HCT116 (cell line): ENCODE measurements around the gene FAM78B. TPM values are rescaled to one million over a fixed set of nuclear protein-coding genes. Genes with fewer than 3 reads are reported as not detected.

Source experiments
- ATAC-seq: fragments of 200-7000 bp; cut with Tn5 transposase; 2 replicates; pipeline ENCODE4 v1.9.1; 2020; ENCODE audit warnings: mild to moderate bottlenecking, moderate library complexity
- BruUV-seq: library from RNA; stranded (reverse); fragments of 400-500 nt; replicated peaks from 2 replicates; lab custom pipeline; 2021; lab: Mats Ljungman, UMichigan
- CTCF ChIA-PET: fragments of 300-600 bp; sonication (Branson Sonifier 250); formaldehyde crosslinking; loops from one replicate; lab custom pipeline; 2021; ENCODE audit warnings: antibody characterized with exemption; lab: Charles Lee
- POLR2A ChIA-PET: fragments of 300-600, 350-600 bp; sonication (Branson Sonifier 250); formaldehyde crosslinking; loops from one replicate; lab custom pipeline; 2021; ENCODE audit warnings: antibody characterized with exemption; lab: Charles Lee
- RAD21 ChIA-PET, 2 experiments: fragments of 300-600 bp; sonication (Branson Sonifier 250); formaldehyde crosslinking; loops; one replicate each; lab custom pipeline; 2023; ENCODE audit warnings: low total read pairs in 2 of 2; ENCODE audit not compliant: uncharacterized antibody in 2 of 2, unreplicated experiment in 2 of 2, low non-redundant PET in 1 of 2; lab: Charles Lee
- DNase-seq: peaks from one replicate; pipeline ENCODE4 v3.0.0-alpha.2; 2010; ENCODE audit warnings: low read depth, low spot score
- H2AFZ ChIP-seq: fragments of 200-600 bp; shearing (Covaris generic), sonication (generic); 2 replicates; pipeline ENCODE4 v1.6.1; 2017; ENCODE audit warnings: low read depth, mixed run types, mixed read lengths, antibody characterized with exemption, low read length; ENCODE audit not compliant: poor library complexity, severe bottlenecking
- H3K27ac ChIP-seq: 2 replicates; pipeline ENCODE4 v1.5.1; 2012; ENCODE audit warnings: low read depth, low read length
- H3K27me3 ChIP-seq: fragments of 200-600 bp; sonication (generic); 2 replicates; pipeline ENCODE4 v1.6.1; 2016; ENCODE audit warnings: mixed run types, low read length, mixed read lengths; ENCODE audit not compliant: insufficient read depth
- H3K36me3 ChIP-seq, 2 experiments: fragments of 200-500 bp in 1 of 2; fragments of 200-600 bp in 1 of 2; sonication (Bioruptor generic) in 1 of 2; sonication (generic) in 1 of 2; 2 replicates each; pipeline versions ENCODE4 v1.5.1 to v1.6.1; 2014 to 2016; ENCODE audit warnings: low read length in 2 of 2, inconsistent platforms in 1 of 2, mixed read lengths in 1 of 2, mixed run types in 1 of 2; ENCODE audit not compliant: insufficient read depth in 2 of 2, control insufficient read depth in 1 of 2
- H3K4me1 ChIP-seq, 2 experiments: fragments of 200-600 bp in 1 of 2; sonication (generic) in 1 of 2; 2 replicates each; pipeline versions ENCODE4 v1.5.1 to v1.6.1; 2012 to 2017; ENCODE audit warnings: low read length in 2 of 2, inconsistent platforms in 1 of 2, mild to moderate bottlenecking in 1 of 2, mixed read lengths in 1 of 2, mixed run types in 1 of 2, moderate library complexity in 1 of 2; ENCODE audit not compliant: insufficient read depth in 2 of 2, control insufficient read depth in 1 of 2
- H3K4me2 ChIP-seq: fragments of 200-600 bp; sonication (generic); 2 replicates; pipeline ENCODE4 v1.6.1; 2017; ENCODE audit warnings: mixed run types, low read length, mixed read lengths
- H3K4me3 ChIP-seq, 2 experiments: fragments of 200-600 bp in 1 of 2; sonication (generic) in 1 of 2; replicated peaks in 1 of 2; 2 replicates each; pipeline ENCODE4 v1.5.1; 2011 to 2016; ENCODE audit warnings: low read length in 2 of 2, control low read depth in 1 of 2, low read depth in 1 of 2, mild to moderate bottlenecking in 1 of 2, mixed read lengths in 1 of 2, mixed run types in 1 of 2
- H3K79me2 ChIP-seq: fragments of 200-600 bp; sonication (generic); 2 replicates; pipeline ENCODE4 v1.6.1; 2017; ENCODE audit warnings: mild to moderate bottlenecking, mixed run types, low read length, moderate library complexity, mixed read lengths; ENCODE audit not compliant: insufficient read depth
- H3K9ac ChIP-seq: fragments of 200-600 bp; sonication (generic); 2 replicates; pipeline ENCODE4 v1.6.1; 2016; ENCODE audit warnings: low read length, mixed read lengths
- H3K9me2 ChIP-seq: fragments of 200-600 bp; sonication (generic), shearing (Covaris generic); 2 replicates; pipeline ENCODE4 v1.6.1; 2017; ENCODE audit warnings: mixed run types, mild to moderate bottlenecking, moderate library complexity; ENCODE audit not compliant: insufficient read depth
- H3K9me3 ChIP-seq, 2 experiments: fragments of 200-500 bp in 1 of 2; fragments of 200-600 bp in 1 of 2; sonication (Bioruptor generic) in 1 of 2; sonication (generic) in 1 of 2; 2 replicates each; pipeline ENCODE4 v1.6.1; 2014 to 2017; ENCODE audit warnings: low read length in 2 of 2, mixed read lengths in 2 of 2, inconsistent platforms in 1 of 2, low read depth in 1 of 2, mild to moderate bottlenecking in 1 of 2, mixed run types in 1 of 2, moderate library complexity in 1 of 2; ENCODE audit not compliant: control insufficient read depth in 1 of 2, insufficient read depth in 1 of 2
- H4K20me1 ChIP-seq: fragments of 200-600 bp; sonication (generic), shearing (Covaris generic); 2 replicates; pipeline ENCODE4 v1.6.1; 2017; ENCODE audit warnings: mixed run types, mild to moderate bottlenecking, moderate library complexity; ENCODE audit not compliant: insufficient read depth
- ATF3 ChIP-seq: IDR thresholded peaks from 2 replicates; pipeline ENCODE4 v1.6.1; 2012
- CBX3 ChIP-seq: IDR thresholded peaks from 2 replicates; pipeline ENCODE4 v1.6.1; 2012; ENCODE audit warnings: low read depth
- CEBPB ChIP-seq: IDR thresholded peaks from 2 replicates; pipeline ENCODE4 v1.6.1; 2012; ENCODE audit warnings: low read depth
- CTCF ChIP-seq, 3 experiments: fragments of 200-600 bp in 1 of 3; sonication (generic) in 1 of 3; IDR thresholded peaks in 2 of 3; conservative IDR thresholded peaks in 1 of 3; 2 replicates each; pipeline ENCODE4 v1.5.1; 2012 to 2017; ENCODE audit warnings: low read depth in 2 of 3, low read length in 2 of 3, antibody characterized with exemption in 1 of 3, borderline replicate concordance in 1 of 3, control low read depth in 1 of 3, mild to moderate bottlenecking in 1 of 3, mixed read lengths in 1 of 3, mixed run types in 1 of 3, moderate library complexity in 1 of 3; ENCODE audit not compliant: insufficient read depth in 1 of 3
- EGR1 ChIP-seq: IDR thresholded peaks from 2 replicates; pipeline ENCODE4 v1.6.1; 2012; ENCODE audit warnings: low read depth
- ELF1 ChIP-seq: IDR thresholded peaks from 2 replicates; pipeline ENCODE4 v1.6.1; 2012; ENCODE audit warnings: low read depth, borderline replicate concordance
- EZH2 ChIP-seq: fragments of 200-600 bp; sonication (generic); IDR thresholded peaks from 2 replicates; pipeline ENCODE4 v1.6.1; 2017; ENCODE audit warnings: antibody characterized with exemption, mixed run types
- EZH2phosphoT487 ChIP-seq: fragments of 200-600 bp; IDR thresholded peaks from 2 replicates; pipeline ENCODE4 v1.6.1; 2018; ENCODE audit warnings: antibody characterized with exemption, borderline replicate concordance
- FOSL1 ChIP-seq: IDR thresholded peaks from 2 replicates; pipeline ENCODE4 v1.6.1; 2012; ENCODE audit warnings: low read depth
- MAX ChIP-seq: IDR thresholded peaks from 2 replicates; pipeline ENCODE4 v1.6.1; 2012
- POLR2A ChIP-seq: IDR thresholded peaks from 2 replicates; pipeline ENCODE4 v1.7.0; 2011; ENCODE audit warnings: borderline replicate concordance; ENCODE audit not compliant: insufficient read depth, insufficient read length; ENCODE audit errors: extremely low read depth
- POLR2AphosphoS5 ChIP-seq: IDR thresholded peaks from 2 replicates; pipeline ENCODE4 v1.6.1; 2011; ENCODE audit warnings: mild to moderate bottlenecking, low read depth, low read length, moderate library complexity
- REST ChIP-seq: IDR thresholded peaks from 2 replicates; pipeline ENCODE4 v1.6.1; 2012; ENCODE audit warnings: low read depth
- SIN3A ChIP-seq: IDR thresholded peaks from 2 replicates; pipeline ENCODE4 v1.6.1; 2012; ENCODE audit warnings: low read depth
- SP1 ChIP-seq: IDR thresholded peaks from 2 replicates; pipeline ENCODE4 v1.6.1; 2012; ENCODE audit warnings: low read depth
- SRF ChIP-seq: IDR thresholded peaks from 2 replicates; pipeline ENCODE4 v1.6.1; 2012; ENCODE audit warnings: low read depth
- TCF7L2 ChIP-seq: IDR thresholded peaks from 2 replicates; pipeline ENCODE4 v1.7.0; 2011; ENCODE audit warnings: borderline replicate concordance, inconsistent platforms; ENCODE audit not compliant: insufficient read depth, insufficient read length; ENCODE audit errors: extremely low read depth
- YY1 ChIP-seq: IDR thresholded peaks from 2 replicates; pipeline ENCODE4 v1.6.1; 2011; ENCODE audit warnings: low read length, low read depth, moderate library complexity, mild to moderate bottlenecking; ENCODE audit not compliant: insufficient replicate concordance; ENCODE audit errors: extremely low read depth
- ZBTB33 ChIP-seq: IDR thresholded peaks from 2 replicates; pipeline ENCODE4 v1.6.1; 2011; ENCODE audit warnings: mild to moderate bottlenecking, low read length, moderate library complexity; ENCODE audit not compliant: insufficient replicate concordance; ENCODE audit errors: extremely low read depth
- ZFX ChIP-seq: fragments of 450-650 bp; IDR thresholded peaks from 2 replicates; pipeline ENCODE4 v1.6.1; 2017
- intact Hi-C: fragments of 100-400 bp; cut with micrococcal nuclease; formaldehyde crosslinking; loops from 2 replicates; pipeline ENCODE4 v1.10.0; 2022
- total RNA-seq: library from RNA; stranded (reverse); gene quantifications from one replicate; pipeline ENCODE4 v1.2.1, GENCODE V29; 2021; ENCODE audit not compliant: unreplicated experiment

The FAM78B gene
- total RNA-seq, 1 experiment from 2014 or later: 1.4 TPM

GRCh38 chr1:166120281-166120680 is 46.5 kb downstream of the FAM78B start:
- Histone ChIP-seq H3K4me2 (no peak overlapping the region), H3K9me2 (no peaks in the 10 kb centered on the region), H3K27ac (no peak overlapping the region), H3K36me3 (no peaks in the 10 kb centered on the region), H2AFZ (no peak overlapping the region), H3K4me1 (no peaks in the 10 kb centered on the region), H3K79me2 (no peaks in the 10 kb centered on the region), H3K27me3 (peaks cover 2% of the 10 kb centered on the region; the same call in 1 of the 2 replicates), H3K9me3 (no peaks in the 10 kb centered on the region), H3K9ac (no peak overlapping the region), H3K4me3 (no peak overlapping the region), H4K20me1 (no peaks in the 10 kb centered on the region)
- TF ChIP-seq EGR1 (no peak), FOSL1 (no peak), MAX (no peak), CTCF (IDR thresholded peaks at IDR 0.05 in 2 of 3, conservative IDR thresholded peaks at IDR 0.05 in 1 of 3; ENCODE audit: borderline replicate concordance in 1 of 3, insufficient read depth in 1 of 3, low read depth in 2 of 3, low read length in 2 of 3) (no peak), EZH2phosphoT487 (no peak), YY1 (no peak), TCF7L2 (no peak), POLR2A (no peak), EZH2 (no peak), REST (no peak), CEBPB (no peak), CBX3 (no peak), SP1 (no peak), ZFX (no peak), ATF3 (no peak), SIN3A (no peak), POLR2AphosphoS5 (no peak), SRF (no peak), ZBTB33 (no peak), ELF1 (no peak)
- DNase-seq (no peak), ATAC-seq (no peak)
- CTCF ChIA-PET: no interaction called here
- intact Hi-C loops: no loop called here
- BruUV-seq: no TSS peak
- RAD21 ChIA-PET: no interaction called here
- POLR2A ChIA-PET: no interaction called here
